Gastrocnemius medialis (tissue), 4 donors: ENCODE results near the gene PPA1.

Experiments
- CTCF ChIP-seq, 5 experiments: fragments of 450-650 bp in 3 of 5; fragments of 200-600 bp in 2 of 5; sonication (generic) in 2 of 5; IDR thresholded peaks in 4 of 5; conservative IDR thresholded peaks in 1 of 5; 1 replicate in 4 of 5; 2 replicates in 1 of 5; pipeline ENCODE4 v1.5.1; 2016 to 2019; ENCODE audit warnings: antibody characterized with exemption in 5 of 5, mild to moderate bottlenecking in 3 of 5, moderate library complexity in 3 of 5
- POLR2A ChIP-seq, 2 donors: fragments of 450-650 bp; IDR thresholded peaks; one replicate each; pipeline ENCODE4 v1.6.1; 2017; ENCODE audit warnings: antibody characterized with exemption in 2 of 2, mild to moderate bottlenecking in 2 of 2, moderate library complexity in 2 of 2

GRCh38 chr10:70247360-70247759 lies 14.1 kb upstream of the PPA1 start:
- TF ChIP-seq CTCF (IDR thresholded peaks at IDR 0.05 in 4 of 5, conservative IDR thresholded peaks at IDR 0.05 in 1 of 5) (no peak), POLR2A (IDR thresholded peaks at IDR 0.05) (no peak)
